ENCODE measurements around the gene TMEM255B. TPM values are rescaled to one million over a fixed set of nuclear protein-coding genes. Genes with fewer than 3 reads are reported as not detected.

The TMEM255B gene
- total and polyA plus RNA-seq, 5 donors = 6.2 to 9.9 (median 8.8) TPM

DNA sequence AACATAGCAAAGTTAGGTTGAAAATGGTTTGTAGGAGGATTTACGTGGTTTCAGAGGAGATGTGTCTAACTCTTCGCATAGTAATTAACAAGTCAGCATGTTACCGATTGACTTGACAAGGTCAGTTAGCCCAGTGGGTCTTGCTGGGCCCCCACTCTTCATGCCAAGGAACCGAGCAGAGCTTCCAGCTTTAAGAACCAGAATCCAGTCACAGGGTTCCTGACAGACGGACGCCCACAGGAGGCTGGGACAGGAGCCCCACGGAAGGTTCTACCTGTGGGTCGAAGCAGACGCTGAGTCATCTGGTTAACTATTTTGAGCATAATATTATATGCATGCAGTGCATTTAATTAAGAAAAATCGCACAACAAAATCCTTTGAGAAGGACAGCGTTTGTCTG lies 3.5 kb downstream of the TMEM255B start:
- no peak overlapping the region for H3K27ac ChIP-seq (ENCODE audit: low read length)
- no peak for DNase-seq
- 83% methylated on average over 11 of the region's 11 CpGs for WGBS
- no peak overlapping the region for H3K4me3 ChIP-seq (ENCODE audit: low read length)
- ATAC-seq = no peak
- intact Hi-C loops (cut with DNase I) = no loop called here
- no peaks in the 10 kb centered on the region for H3K9me3 ChIP-seq (ENCODE audit: control insufficient read depth, low read length)
- H3K4me1 ChIP-seq (ENCODE audit: control insufficient read depth, insufficient read depth, low read length) = no peaks in the 10 kb centered on the region
- H3K27me3 ChIP-seq (ENCODE audit: control insufficient read depth, insufficient read depth) = no peaks in the 10 kb centered on the region

GRCh38 chr13:113763254-113763653 lies 4.2 kb downstream of the TMEM255B start:
- Histone ChIP-seq H3K9me3 (ENCODE audit: control insufficient read depth, low read length) (no peaks in the 10 kb centered on the region), H3K27me3 (ENCODE audit: control insufficient read depth, insufficient read depth) (no peaks in the 10 kb centered on the region), H3K4me3 (ENCODE audit: low read length) (no peak overlapping the region), H3K27ac (ENCODE audit: low read length) (no peak overlapping the region), H3K4me1 (ENCODE audit: control insufficient read depth, insufficient read depth, low read length) (no peaks in the 10 kb centered on the region)
- no peak for DNase-seq
- no peak for ATAC-seq
- intact Hi-C loops (cut with DNase I) = no loop called here
- 86% methylated on average over 13 of the region's 13 CpGs for WGBS

DNA sequence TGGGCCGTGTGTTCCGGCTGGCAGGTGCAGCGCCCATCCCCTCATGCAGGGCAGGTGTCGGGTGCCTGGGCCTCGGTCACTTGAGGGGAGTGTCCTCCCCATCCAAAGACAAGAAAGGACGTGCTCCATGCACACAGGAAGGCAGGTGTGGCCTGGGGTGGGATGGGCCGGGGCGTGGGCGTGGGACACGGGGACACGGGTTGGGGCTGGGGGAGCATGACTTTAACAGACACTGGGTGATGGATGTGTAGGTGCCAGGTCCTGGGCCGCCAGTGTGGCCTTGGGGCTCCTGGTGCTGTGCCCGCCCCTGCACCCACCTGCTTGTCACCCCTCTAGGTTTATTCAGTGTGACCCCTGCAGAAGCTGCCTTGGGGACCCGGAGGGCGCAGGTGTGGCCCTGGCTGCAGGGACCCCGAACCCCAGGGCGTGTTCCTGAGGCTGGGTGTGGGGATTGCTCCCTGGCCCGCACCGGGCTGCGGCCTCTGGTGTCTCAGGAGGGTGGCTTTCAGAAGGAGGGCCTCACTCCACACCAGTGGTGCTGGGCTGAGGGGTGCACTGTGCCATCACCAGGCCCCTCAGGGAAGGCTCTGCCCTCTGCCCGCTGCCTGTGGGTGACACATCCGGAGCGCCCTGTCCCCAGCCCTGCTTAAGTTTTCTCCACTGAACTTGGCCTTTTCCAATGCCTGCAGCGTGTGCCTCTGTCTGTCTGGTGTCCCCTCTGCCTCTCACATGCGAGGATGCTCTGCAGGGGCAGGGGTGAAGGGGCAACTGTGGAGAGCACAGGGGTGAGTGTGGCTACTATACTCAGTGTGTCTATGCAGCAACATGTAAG lies 5.2 kb downstream of the TMEM255B start:
- 90% methylated on average over 25 of the region's 25 CpGs for WGBS

GRCh38 chr13:113764793-113765563 lies 6.0 kb downstream of the TMEM255B start:
- intact Hi-C loops (cut with DNase I) = no loop called here
- WGBS = 91% methylated on average over 19 of the region's 19 CpGs
- no peaks in the 10 kb centered on the region for H3K4me1 ChIP-seq (ENCODE audit: control insufficient read depth, insufficient read depth, low read length)
- H3K9me3 ChIP-seq (ENCODE audit: control insufficient read depth, low read length) = no peaks in the 10 kb centered on the region
- no peak for DNase-seq
- no peak overlapping the region for H3K27ac ChIP-seq (ENCODE audit: low read length)
- no peak for ATAC-seq
- H3K27me3 ChIP-seq (ENCODE audit: control insufficient read depth, insufficient read depth) = no peaks in the 10 kb centered on the region
- no peak overlapping the region for H3K4me3 ChIP-seq (ENCODE audit: low read length)

More for the DNA sequence above, 5.2 kb downstream of the TMEM255B start:
- H3K27me3 ChIP-seq (ENCODE audit: control insufficient read depth, insufficient read depth) = no peaks in the 10 kb centered on the region
- H3K27ac ChIP-seq (ENCODE audit: low read length) = no peak overlapping the region
- no peak for DNase-seq
- ATAC-seq = no peak
- no peaks in the 10 kb centered on the region for H3K9me3 ChIP-seq (ENCODE audit: control insufficient read depth, low read length)
- no peaks in the 10 kb centered on the region for H3K4me1 ChIP-seq (ENCODE audit: control insufficient read depth, insufficient read depth, low read length)
- intact Hi-C loops (cut with DNase I) = no loop called here
- no peak overlapping the region for H3K4me3 ChIP-seq (ENCODE audit: low read length)

- intact Hi-C loops (cut with DNase I) = no loop called here
- 62% methylated on average over 4 of the region's 4 CpGs for WGBS
- no peak for ATAC-seq
- no peak overlapping the region for H3K4me3 ChIP-seq (ENCODE audit: low read length)
- no peak for DNase-seq
- H3K9me3 ChIP-seq (ENCODE audit: control insufficient read depth, low read length) = no peaks in the 10 kb centered on the region
- no peaks in the 10 kb centered on the region for H3K27me3 ChIP-seq (ENCODE audit: control insufficient read depth, insufficient read depth)
- H3K27ac ChIP-seq (ENCODE audit: low read length) = no peak overlapping the region
- no peaks in the 10 kb centered on the region for H3K4me1 ChIP-seq (ENCODE audit: control insufficient read depth, insufficient read depth, low read length)
Measured at GRCh38 chr13:113765564-113765910, 6.5 kb downstream of the TMEM255B start.

DNA sequence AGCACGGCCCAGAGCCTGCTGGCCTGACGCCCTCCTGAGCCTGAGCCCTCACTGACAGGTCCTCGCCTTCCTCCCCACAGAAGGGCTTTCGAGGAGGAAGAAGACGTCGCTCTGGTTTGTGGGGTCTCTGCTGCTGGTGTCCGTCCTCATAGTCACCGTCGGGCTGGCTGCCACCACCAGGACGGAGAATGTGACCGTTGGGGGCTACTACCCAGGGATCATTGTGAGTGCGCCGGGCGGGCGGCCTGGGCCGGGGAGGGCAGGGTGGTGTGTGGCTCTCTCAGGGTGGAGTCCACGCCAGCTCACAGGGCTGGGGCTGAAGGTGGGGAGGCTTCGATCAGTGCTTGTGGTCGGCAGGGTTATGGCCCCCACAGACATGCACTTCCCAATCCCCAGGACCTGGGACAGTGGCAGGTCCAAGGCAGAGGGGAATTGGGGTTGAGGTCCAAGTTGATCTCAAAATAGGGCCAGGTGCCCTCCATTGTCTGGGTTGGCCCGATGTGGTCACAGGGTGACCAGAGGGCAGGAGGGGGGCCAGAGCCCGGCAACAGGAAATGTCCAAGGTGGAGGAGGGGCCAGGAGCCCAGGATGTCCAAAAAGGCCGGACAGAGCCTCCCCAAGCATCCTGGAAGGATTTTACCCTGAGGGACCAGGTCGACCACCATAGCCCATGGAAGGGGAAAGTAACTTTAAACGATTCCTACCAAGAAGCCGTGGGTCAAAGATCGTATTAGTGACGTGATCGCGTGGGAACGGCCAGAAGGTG lies 7.2 kb downstream of the TMEM255B start:
- intact Hi-C loops (cut with DNase I) = no loop called here
- DNase-seq (no peak), ATAC-seq (no peak)

GRCh38 chr13:113767366-113767765 lies 8.3 kb downstream of the TMEM255B start:
- no peak overlapping the region for H3K27ac ChIP-seq (ENCODE audit: low read length)
- H3K4me1 ChIP-seq (ENCODE audit: control insufficient read depth, insufficient read depth, low read length) = no peaks in the 10 kb centered on the region
- no peak for DNase-seq
- no peak overlapping the region for H3K4me3 ChIP-seq (ENCODE audit: low read length)
- H3K27me3 ChIP-seq (ENCODE audit: control insufficient read depth, insufficient read depth) = no peaks in the 10 kb centered on the region
- intact Hi-C loops (cut with DNase I) = no loop called here
- WGBS = 77% methylated on average over 2 of the region's 2 CpGs
- no peak for ATAC-seq
- H3K9me3 ChIP-seq (ENCODE audit: control insufficient read depth, low read length) = no peaks in the 10 kb centered on the region

More for the DNA sequence above, 7.2 kb downstream of the TMEM255B start:
- H3K4me1 ChIP-seq (ENCODE audit: control insufficient read depth, insufficient read depth, low read length) = no peaks in the 10 kb centered on the region
- no peaks in the 10 kb centered on the region for H3K9me3 ChIP-seq (ENCODE audit: control insufficient read depth, low read length)
- no peaks in the 10 kb centered on the region for H3K27me3 ChIP-seq (ENCODE audit: control insufficient read depth, insufficient read depth)
- no peak overlapping the region for H3K4me3 ChIP-seq (ENCODE audit: low read length)
- no peak overlapping the region for H3K27ac ChIP-seq (ENCODE audit: low read length)
- WGBS = 82% methylated on average over 30 of the region's 30 CpGs

DNA sequence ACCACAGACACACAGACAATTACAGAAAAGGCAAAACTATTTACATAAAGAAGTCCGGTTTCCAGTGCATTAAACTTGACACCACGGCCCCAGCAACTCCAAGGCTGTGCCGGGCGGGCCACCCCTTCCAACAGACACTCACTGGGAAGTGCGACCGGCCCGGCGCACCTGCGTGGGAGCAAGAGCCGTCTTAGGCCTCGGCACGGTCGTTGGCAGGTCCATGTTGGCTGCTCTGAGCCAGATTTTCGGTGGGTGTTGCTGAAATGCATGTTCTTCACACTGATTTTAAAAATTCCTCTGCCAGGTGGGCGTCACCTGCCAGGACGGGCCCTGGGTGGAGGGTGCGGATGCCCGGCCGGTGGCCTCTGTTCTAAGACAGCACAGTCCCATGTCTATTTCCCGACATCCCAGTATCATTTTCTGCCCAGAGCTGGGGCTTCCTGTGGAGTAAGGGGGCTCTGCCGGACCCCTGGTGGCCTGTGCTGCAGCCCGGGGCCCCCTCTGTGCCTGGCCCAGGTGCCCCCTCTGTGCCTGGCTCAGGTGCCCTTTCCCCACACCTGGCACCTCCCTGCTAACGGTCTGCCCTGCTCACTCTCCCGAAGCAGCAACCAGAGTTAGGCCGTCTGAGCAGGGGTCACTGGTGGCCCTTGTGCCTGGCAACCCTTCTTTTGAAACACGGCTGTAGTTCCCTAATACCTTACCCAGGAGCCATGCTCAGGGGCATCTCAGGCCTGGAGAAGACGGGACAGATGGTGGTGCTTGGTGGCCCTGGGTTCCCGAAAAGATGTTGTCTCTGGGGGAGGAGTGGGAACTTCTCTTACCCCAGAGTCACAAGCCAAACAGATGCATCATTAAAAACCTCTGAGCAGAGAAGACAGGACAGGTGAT lies 9.2 kb downstream of the TMEM255B start:
- Histone ChIP-seq H3K27me3 (ENCODE audit: control insufficient read depth, insufficient read depth) (no peaks in the 10 kb centered on the region), H3K4me3 (ENCODE audit: low read length) (no peak overlapping the region), H3K27ac (ENCODE audit: low read length) (no peak overlapping the region), H3K4me1 (ENCODE audit: control insufficient read depth, insufficient read depth, low read length) (no peaks in the 10 kb centered on the region), H3K9me3 (ENCODE audit: control insufficient read depth, low read length) (no peaks in the 10 kb centered on the region)
- no peak for ATAC-seq
- WGBS = 93% methylated on average over 28 of the region's 28 CpGs
- DNase-seq = no peak
- intact Hi-C loops (cut with DNase I) = no loop called here

- intact Hi-C loops (cut with DNase I) = no loop called here
- no peak overlapping the region for H3K4me3 ChIP-seq (ENCODE audit: low read length)
- no peak for ATAC-seq
- 92% methylated on average over 5 of the region's 5 CpGs for WGBS
- H3K9me3 ChIP-seq (ENCODE audit: control insufficient read depth, low read length) = no peaks in the 10 kb centered on the region
- no peak for DNase-seq
- H3K27me3 ChIP-seq (ENCODE audit: control insufficient read depth, insufficient read depth) = no peaks in the 10 kb centered on the region
- H3K27ac ChIP-seq (ENCODE audit: low read length) = no peak overlapping the region
- H3K4me1 ChIP-seq (ENCODE audit: control insufficient read depth, insufficient read depth, low read length) = no peaks in the 10 kb centered on the region
Measured at GRCh38 chr13:113769106-113769505, 10.1 kb downstream of the TMEM255B start.

DNA sequence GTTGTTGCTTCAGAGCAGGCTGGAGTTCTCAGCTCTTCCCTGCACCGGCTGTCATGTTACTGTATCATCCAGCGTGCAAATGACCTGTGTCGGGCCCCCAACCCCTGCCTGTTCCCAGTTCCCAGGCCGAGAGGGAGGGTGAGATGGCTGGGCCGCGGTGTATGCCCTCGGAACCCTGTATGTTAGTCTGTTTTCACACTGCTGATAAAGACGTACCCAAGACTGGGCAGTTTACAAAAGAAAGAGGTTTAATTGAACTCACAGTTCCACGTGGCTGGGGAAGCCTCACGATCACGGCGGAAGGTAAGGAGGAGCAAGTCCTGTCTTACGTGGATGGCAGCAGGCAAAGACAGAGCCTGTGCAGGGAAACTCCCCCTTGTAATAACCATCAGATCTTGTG lies 10.9 kb downstream of the TMEM255B start:
- peaks cover 4% of the 10 kb centered on the region for H3K4me1 ChIP-seq (ENCODE audit: control insufficient read depth, insufficient read depth, low read length)
- DNase-seq (no peak), ATAC-seq (no peak)
- no peaks in the 10 kb centered on the region for H3K27me3 ChIP-seq (ENCODE audit: control insufficient read depth, insufficient read depth)
- 81% methylated on average over 13 of the region's 13 CpGs for WGBS
- intact Hi-C loops (cut with DNase I) = no loop called here
- H3K9me3 ChIP-seq (ENCODE audit: control insufficient read depth, low read length) = no peaks in the 10 kb centered on the region
- no peak overlapping the region for H3K4me3 ChIP-seq (ENCODE audit: low read length)
- no peak overlapping the region for H3K27ac ChIP-seq (ENCODE audit: low read length)

Measured in right cardiac atrium (tissue), 5 donors.